Liver (tissue), 3 donors: Measurements from ENCODE around the gene ZFP42.

ENCODE experiments used
- ATF3 ChIP-seq: IDR thresholded peaks from 2 replicates; pipeline ENCODE4 v1.6.1; 2016; ENCODE audit warnings: antibody characterized with exemption
- CTCF ChIP-seq: fragments of 150-350 bp; IDR thresholded peaks from 2 replicates; pipeline ENCODE4 v1.5.1; 2017; ENCODE audit warnings: improper control_type of control experiment, low read depth, low read length; ENCODE audit not compliant: missing input control
- EGR1 ChIP-seq, 2 donors: IDR thresholded peaks; 2 replicates each; pipeline ENCODE4 v1.6.1; 2016 to 2018; ENCODE audit warnings: antibody characterized with exemption in 2 of 2, low read depth in 2 of 2
- FOXA1 ChIP-seq: IDR thresholded peaks from 2 replicates; pipeline ENCODE4 v1.6.1; 2016; ENCODE audit warnings: antibody characterized with exemption
- GABPA ChIP-seq, 2 donors: IDR thresholded peaks in 1 of 2; conservative IDR thresholded peaks in 1 of 2; 2 replicates each; pipeline ENCODE4 v1.6.1; 2016; ENCODE audit warnings: antibody characterized with exemption in 2 of 2, mild to moderate bottlenecking in 1 of 2, moderate library complexity in 1 of 2
- JUND ChIP-seq, 2 donors: IDR thresholded peaks; 2 replicates each; pipeline ENCODE4 v1.6.1; 2016; ENCODE audit warnings: antibody characterized with exemption in 2 of 2
- RAD21 ChIP-seq, 2 donors: IDR thresholded peaks; 2 replicates each; pipeline ENCODE4 v1.6.1; 2016; ENCODE audit warnings: antibody characterized with exemption in 2 of 2, mild to moderate bottlenecking in 2 of 2
- TAF1 ChIP-seq: conservative IDR thresholded peaks from 2 replicates; pipeline ENCODE4 v1.6.1; 2016; ENCODE audit warnings: antibody characterized with exemption, mild to moderate bottlenecking
- YY1 ChIP-seq: IDR thresholded peaks from 2 replicates; pipeline ENCODE4 v1.6.1; 2016; ENCODE audit warnings: antibody characterized with exemption, mild to moderate bottlenecking
- donor health status: healthy.
- donor health status: healthy.

- TF ChIP-seq CTCF: no peak
- TF ChIP-seq FOXA1: no peak
- no peak for TF ChIP-seq EGR1 (IDR thresholded peaks at IDR 0.05; ENCODE audit: low read depth in 2 of 2)
- TF ChIP-seq YY1: no peak
- TF ChIP-seq RAD21 (IDR thresholded peaks at IDR 0.05): no peak
- TF ChIP-seq ATF3: no peak
- TF ChIP-seq JUND (IDR thresholded peaks at IDR 0.05): no peak
- no peak for TF ChIP-seq GABPA (IDR thresholded peaks at IDR 0.05 in 1 of 2, conservative IDR thresholded peaks at IDR 0.05 in 1 of 2)
- no peak for TF ChIP-seq TAF1
These were observed 16.9 kb downstream of the ZFP42 start for GRCh38 chr4:188012426-188012945.
